ENCODE measurements around the gene AKR1B15. TPM values are rescaled to one million over a fixed set of nuclear protein-coding genes. Genes with fewer than 3 reads are reported as not detected.

Gene AKR1B15
- total and polyA plus RNA-seq, 9 donors: 0.22 TPM; not detected in 8

DNA sequence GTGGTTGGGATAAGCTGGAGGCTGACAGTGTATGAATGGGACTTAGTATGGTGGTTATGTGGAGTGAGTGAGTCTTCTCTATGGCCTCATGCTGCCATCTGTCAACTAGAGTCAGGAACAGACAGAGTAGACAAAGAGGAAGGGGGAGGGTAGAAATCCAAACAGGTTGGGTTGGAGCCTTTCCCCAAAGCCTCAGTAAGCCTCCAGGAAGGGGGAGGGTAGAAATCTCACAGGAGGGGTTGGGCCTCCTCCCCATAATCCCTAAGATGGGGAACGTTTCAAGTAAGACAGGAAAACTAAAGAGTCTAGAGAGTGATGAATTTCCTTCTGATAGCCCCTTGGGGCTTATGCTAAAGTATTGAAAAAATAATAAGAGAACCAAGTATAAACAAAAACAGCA lies 2.0 kb upstream of the AKR1B15 start:
- DNase-seq: no peak
- Histone ChIP-seq H3K27ac (no peak overlapping the region), H3K4me1 (ENCODE audit: insufficient read depth) (no peaks in the 10 kb centered on the region), H3K4me3 (no peak overlapping the region), H3K9me3 (no peaks in the 10 kb centered on the region), H3K27me3 (no peaks in the 10 kb centered on the region), H3K36me3 (no peaks in the 10 kb centered on the region)
- intact Hi-C loops (cut with DNase I): no loop called here
- 0% methylated on average over 1 of the region's 1 CpG for WGBS, 3 donors
- TF ChIP-seq, protein P1, sequence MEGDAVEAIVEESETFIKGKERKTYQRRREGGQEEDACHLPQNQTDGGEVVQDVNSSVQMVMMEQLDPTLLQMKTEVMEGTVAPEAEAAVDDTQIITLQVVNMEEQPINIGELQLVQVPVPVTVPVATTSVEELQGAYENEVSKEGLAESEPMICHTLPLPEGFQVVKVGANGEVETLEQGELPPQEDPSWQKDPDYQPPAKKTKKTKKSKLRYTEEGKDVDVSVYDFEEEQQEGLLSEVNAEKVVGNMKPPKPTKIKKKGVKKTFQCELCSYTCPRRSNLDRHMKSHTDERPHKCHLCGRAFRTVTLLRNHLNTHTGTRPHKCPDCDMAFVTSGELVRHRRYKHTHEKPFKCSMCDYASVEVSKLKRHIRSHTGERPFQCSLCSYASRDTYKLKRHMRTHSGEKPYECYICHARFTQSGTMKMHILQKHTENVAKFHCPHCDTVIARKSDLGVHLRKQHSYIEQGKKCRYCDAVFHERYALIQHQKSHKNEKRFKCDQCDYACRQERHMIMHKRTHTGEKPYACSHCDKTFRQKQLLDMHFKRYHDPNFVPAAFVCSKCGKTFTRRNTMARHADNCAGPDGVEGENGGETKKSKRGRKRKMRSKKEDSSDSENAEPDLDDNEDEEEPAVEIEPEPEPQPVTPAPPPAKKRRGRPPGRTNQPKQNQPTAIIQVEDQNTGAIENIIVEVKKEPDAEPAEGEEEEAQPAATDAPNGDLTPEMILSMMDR (IDR thresholded peaks at IDR 0.05): no peak
- no peak for TF ChIP-seq EP300 (IDR thresholded peaks at IDR 0.05)
- no peak for TF ChIP-seq POLR2A (IDR thresholded peaks at IDR 0.05)

DNA sequence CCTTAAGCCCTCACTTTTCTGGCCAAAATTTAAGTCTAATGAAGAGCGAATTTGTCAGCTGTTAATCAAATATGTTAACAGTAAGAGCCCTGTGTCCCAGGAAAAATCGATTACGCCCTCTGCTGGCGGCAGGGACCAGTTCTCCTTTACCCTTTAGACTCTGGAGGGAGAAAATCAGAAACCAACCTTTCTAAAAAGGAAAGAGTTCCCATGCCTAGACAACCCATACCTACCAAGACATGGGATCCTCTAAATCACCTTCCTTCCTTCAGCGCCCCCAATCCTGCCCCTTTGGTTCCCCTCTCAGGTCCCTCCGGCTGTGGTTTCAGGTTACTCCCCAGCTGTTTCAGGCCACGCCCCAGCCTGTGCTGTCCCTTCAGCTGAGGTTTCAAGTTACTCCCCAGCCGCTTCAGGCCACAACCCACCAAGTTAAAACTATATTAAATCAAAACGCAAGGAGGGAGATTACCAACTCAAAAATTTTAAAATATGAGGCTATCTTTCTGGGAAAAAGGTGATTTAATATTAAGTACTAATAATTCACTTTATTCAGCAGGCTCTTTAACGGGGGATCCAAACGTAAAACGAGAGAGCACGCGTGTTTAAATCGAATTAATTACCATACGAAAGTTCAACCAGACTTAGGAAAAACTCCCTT lies 1.4 kb upstream of the AKR1B15 start:
- Histone ChIP-seq H3K27me3 (no peaks in the 10 kb centered on the region), H3K9me3 (no peaks in the 10 kb centered on the region), H3K4me3 (peak overlapping the region; percentile 35), H3K27ac (no peak overlapping the region), H3K4me1 (ENCODE audit: insufficient read depth) (no peaks in the 10 kb centered on the region), H3K36me3 (no peaks in the 10 kb centered on the region)
- peak; percentile 61 to 73 (median 70) for DNase-seq
- TF ChIP-seq, protein P1 (IDR thresholded peaks at IDR 0.05): peak; percentile 30 to 70 (median 59)
- TF ChIP-seq POLR2A (IDR thresholded peaks at IDR 0.05): no peak
- no peak for TF ChIP-seq EP300 (IDR thresholded peaks at IDR 0.05)
- intact Hi-C loops (cut with DNase I): no loop called here
- WGBS, 3 donors: 5 to 8% (median 6%) methylated on average over 16 of the region's 16 CpGs

DNA sequence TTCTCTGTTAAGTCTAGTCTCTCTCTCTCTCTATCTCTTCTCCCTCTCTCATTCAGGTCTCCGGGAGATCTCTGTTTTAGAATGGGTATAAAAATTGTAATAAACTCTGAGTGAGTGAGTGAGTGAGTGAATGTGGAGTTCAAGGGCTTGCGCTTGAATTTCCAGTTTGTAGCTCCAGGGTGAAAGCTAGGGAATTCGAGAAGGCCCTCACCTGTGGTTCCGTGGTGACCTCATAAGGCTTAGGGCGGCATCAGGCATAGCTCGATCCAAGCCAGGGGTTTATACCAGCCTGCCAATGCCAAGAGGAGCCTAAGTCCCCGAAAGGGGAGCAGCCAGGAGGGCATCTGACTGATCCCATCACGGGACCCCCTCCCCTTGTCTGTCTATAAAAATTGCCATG lies 456 bp downstream of the AKR1B15 start:
- no peaks in the 10 kb centered on the region for H3K27me3 ChIP-seq
- H3K4me3 ChIP-seq: no peak overlapping the region
- no peak overlapping the region for H3K27ac ChIP-seq
- intact Hi-C loops (cut with DNase I): no loop called here
- H3K9me3 ChIP-seq: no peaks in the 10 kb centered on the region
- no peaks in the 10 kb centered on the region for H3K4me1 ChIP-seq (ENCODE audit: insufficient read depth)
- TF ChIP-seq POLR2A (IDR thresholded peaks at IDR 0.05): no peak
- TF ChIP-seq, protein P1 (IDR thresholded peaks at IDR 0.05): no peak
- no peak for TF ChIP-seq EP300 (IDR thresholded peaks at IDR 0.05)
- 89 to 92% (median 90%) methylated on average over 8 of the region's 8 CpGs for WGBS, 3 donors
- no peak for DNase-seq
- no peaks in the 10 kb centered on the region for H3K36me3 ChIP-seq

DNA sequence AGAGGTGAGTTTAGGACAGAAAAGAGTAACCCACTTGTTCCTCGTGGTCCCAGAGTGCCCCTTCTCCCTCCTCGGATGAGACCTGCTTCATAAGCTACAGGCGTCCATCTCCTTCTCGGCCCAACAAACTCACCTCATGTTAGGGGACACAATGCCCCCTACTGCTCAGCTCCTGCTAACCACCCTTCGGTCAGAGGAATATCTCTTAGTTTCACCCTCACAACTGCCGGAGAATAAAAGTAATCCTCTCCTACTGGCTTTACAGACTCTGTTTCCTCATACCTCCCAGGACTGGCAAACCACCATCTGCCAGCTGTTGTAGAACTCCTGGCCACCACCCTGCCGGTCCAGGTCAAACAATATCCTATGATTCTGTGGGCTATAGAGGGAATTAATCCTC lies 3.2 kb downstream of the AKR1B15 start:
- H3K27me3 ChIP-seq: no peaks in the 10 kb centered on the region
- H3K27ac ChIP-seq: no peak overlapping the region
- TF ChIP-seq POLR2A (IDR thresholded peaks at IDR 0.05): no peak
- TF ChIP-seq EP300 (IDR thresholded peaks at IDR 0.05): no peak
- TF ChIP-seq, protein P1 (IDR thresholded peaks at IDR 0.05): no peak
- no peaks in the 10 kb centered on the region for H3K4me1 ChIP-seq (ENCODE audit: insufficient read depth)
- H3K9me3 ChIP-seq: no peaks in the 10 kb centered on the region
- H3K36me3 ChIP-seq: no peaks in the 10 kb centered on the region
- no peak overlapping the region for H3K4me3 ChIP-seq
- intact Hi-C loops (cut with DNase I): no loop called here
- DNase-seq: no peak
- WGBS, 3 donors: 74 to 83% (median 74%) methylated on average over 7 of the region's 7 CpGs
